K562 (cell line): ENCODE data around the gene PIK3R6. TPM values are rescaled to one million over a fixed set of nuclear protein-coding genes. Genes with fewer than 3 reads are reported as not detected.

Experiments
- ATAC-seq: fragments of 200-7000 bp; cut with Tn5 transposase; 3 replicates; pipeline ENCODE4 v1.9.1; 2020; ENCODE audit warnings: moderate library complexity
- BruUV-seq: library from RNA; stranded (reverse); fragments of 400-500 nt; replicated peaks from 2 replicates; lab custom pipeline; 2021; lab: Mats Ljungman, UMichigan
- CTCF ChIA-PET: fragments of 300-600 bp; formaldehyde crosslinking; extraction: SDS; loops from one replicate; lab custom pipeline; 2021; ENCODE audit warnings: low intra/inter-chr PET ratio; lab: Yijun Ruan, JAX
- POLR2A ChIA-PET: fragments of 300-600, 350-650 bp; sonication (Branson Sonifier 250); formaldehyde crosslinking; extraction: SDS; loops from one replicate; lab custom pipeline; 2021; ENCODE audit warnings: antibody characterized with exemption, inconsistent platforms; lab: Yijun Ruan, JAX
- DNase-seq, 4 experiments: peaks; one replicate each; pipeline versions ENCODE4 v3.0.0 to v3.0.0-alpha.2; 2011 to 2018; ENCODE audit warnings: low spot score in 3 of 4, mixed read lengths in 3 of 4; ENCODE audit errors: extremely low read depth in 1 of 4
- FAIRE-seq: peaks from 2 replicates; lab custom pipeline; 2011; peaks lifted over from hg19 to GRCh38; lab: Jason Lieb, UNC
- H2AFZ ChIP-seq: 2 replicates; pipeline ENCODE4 v1.6.0; 2011; ENCODE audit warnings: low read depth, low read length, control low read depth, inconsistent platforms
- H3K27ac ChIP-seq: fragments of 200-600 bp; 3 replicates; pipeline ENCODE4 v1.8.0; 2011; ENCODE audit warnings: low read depth, mild to moderate bottlenecking, control low read depth, inconsistent platforms, low read length, moderate library complexity, mixed read lengths; ENCODE audit errors: extremely low read depth
- H3K27me3 ChIP-seq, 2 experiments: fragments of 300-600 bp in 1 of 2; 2 replicates in 1 of 2; 3 replicates in 1 of 2; pipeline versions ENCODE4 v1.6.0 to v1.8.0; 2011; ENCODE audit warnings: inconsistent platforms in 2 of 2, low read length in 2 of 2, mild to moderate bottlenecking in 1 of 2, mixed read lengths in 1 of 2, moderate library complexity in 1 of 2; ENCODE audit not compliant: control insufficient read depth in 2 of 2, insufficient read depth in 2 of 2
- H3K36me3 ChIP-seq: fragments of 300-600 bp; 3 replicates; pipeline ENCODE4 v1.8.0; 2011; ENCODE audit warnings: mild to moderate bottlenecking, low read length, inconsistent platforms; ENCODE audit not compliant: control insufficient read depth, insufficient read depth
- H3K4me1 ChIP-seq, 2 experiments: fragments of 200-600 bp in 1 of 2; replicated peaks in 1 of 2; 2 replicates in 1 of 2; 3 replicates in 1 of 2; pipeline versions ENCODE4 v1.5.1 to v1.8.0; 2011; ENCODE audit warnings: inconsistent platforms in 2 of 2, low read length in 2 of 2, mild to moderate bottlenecking in 1 of 2, mixed read lengths in 1 of 2, moderate library complexity in 1 of 2; ENCODE audit not compliant: control insufficient read depth in 2 of 2, insufficient read depth in 2 of 2
- H3K4me2 ChIP-seq: 2 replicates; pipeline ENCODE4 v1.6.1; 2011; ENCODE audit warnings: low read length, control low read depth, inconsistent platforms, mixed read lengths; ENCODE audit not compliant: insufficient read depth
- H3K4me3 ChIP-seq: fragments of 200-600 bp; sonication (generic), shearing (Covaris generic); 2 replicates; pipeline ENCODE4 v1.5.1; 2016; ENCODE audit warnings: control low read depth, inconsistent platforms
- H3K79me2 ChIP-seq: fragments of 200-600 bp; 3 replicates; pipeline ENCODE4 v1.8.0; 2011; ENCODE audit warnings: low read length, inconsistent platforms; ENCODE audit not compliant: control insufficient read depth, insufficient read depth
- H3K9ac ChIP-seq, 2 experiments: 2 replicates each; pipeline versions ENCODE4 v1.6.0 to v1.6.1; 2011; ENCODE audit warnings: low read depth in 2 of 2, low read length in 2 of 2, control low read depth in 1 of 2, inconsistent platforms in 1 of 2, mild to moderate bottlenecking in 1 of 2, mixed read lengths in 1 of 2; ENCODE audit not compliant: insufficient read depth in 1 of 2
- H3K9me1 ChIP-seq: one replicate; pipeline ENCODE4 v1.6.0; 2011; ENCODE audit warnings: inconsistent platforms, mild to moderate bottlenecking, low read length, moderate library complexity; ENCODE audit not compliant: control insufficient read depth, insufficient read depth
- H3K9me3 ChIP-seq: replicated peaks from 2 replicates; pipeline ENCODE4 v1.5.1; 2011; ENCODE audit warnings: low read depth, low read length, inconsistent platforms; ENCODE audit not compliant: control insufficient read depth, insufficient read depth
- H4K20me1 ChIP-seq: replicated peaks from 2 replicates; pipeline ENCODE4 v1.6.1; 2011; ENCODE audit warnings: low read length, inconsistent platforms, mixed read lengths; ENCODE audit not compliant: control insufficient read depth, insufficient read depth
- ARID3B ChIP-seq: fragments of 250-450 bp; sonication (Bioruptor Pico); IDR thresholded peaks from 2 replicates; pipeline ENCODE4 v1.4.0; 2020; ENCODE audit warnings: borderline replicate concordance
- CHCHD3 ChIP-seq: fragments of 250-450 bp; sonication (Bioruptor Pico); IDR thresholded peaks from 2 replicates; pipeline ENCODE4 v2.1.2; 2022; ENCODE audit warnings: mild to moderate bottlenecking
- ELK1 ChIP-seq: sonication (generic); formaldehyde crosslinking; IDR thresholded peaks from 2 replicates; pipeline ENCODE4 v1.8.1; 2022; ENCODE audit warnings: missing genetic modification reagents
- FUS ChIP-seq: fragments of 200-400 bp; formaldehyde crosslinking; optimal IDR thresholded peaks from 2 replicates; pipeline ENCODE3; 2017; ENCODE audit warnings: low read depth, low read length
- GATAD2B ChIP-seq: fragments of 450-650 bp; IDR thresholded peaks from 2 replicates; pipeline ENCODE4 v1.6.1; 2017; ENCODE audit warnings: mild to moderate bottlenecking, borderline replicate concordance
- GTF2B ChIP-seq: IDR thresholded peaks from 2 replicates; pipeline ENCODE4 v1.6.1; 2011; ENCODE audit not compliant: insufficient read length; ENCODE audit errors: extremely low read depth
- HES1 ChIP-seq: fragments of 450-650 bp; IDR thresholded peaks from 2 replicates; pipeline ENCODE4 v1.6.1; 2016; ENCODE audit warnings: low read depth, mild to moderate bottlenecking, moderate library complexity
- KLF1 ChIP-seq: fragments of 450-650 bp; IDR thresholded peaks from 2 replicates; pipeline ENCODE4 v1.6.1; 2016; ENCODE audit warnings: missing genetic modification characterization, missing compliant biosample characterization
- MLLT1 ChIP-seq, 2 experiments: fragments of 450-650 bp; IDR thresholded peaks; 2 replicates each; pipeline ENCODE4 v1.6.1; 2016
- NFE2L1 ChIP-seq: fragments of 450-650 bp; IDR thresholded peaks from 2 replicates; pipeline ENCODE4 v1.6.1; 2016; ENCODE audit warnings: missing genetic modification characterization, low read depth, mild to moderate bottlenecking, missing compliant biosample characterization, moderate library complexity, borderline replicate concordance
- PYGO2 ChIP-seq: fragments of 450-650 bp; IDR thresholded peaks from 2 replicates; pipeline ENCODE4 v1.6.1; 2016; ENCODE audit warnings: mild to moderate bottlenecking, missing genetic modification characterization, moderate library complexity, missing compliant biosample characterization
- SIN3B ChIP-seq: fragments of 450-650 bp; IDR thresholded peaks from 2 replicates; pipeline ENCODE4 v1.6.1; 2017; ENCODE audit warnings: low read depth, mild to moderate bottlenecking, moderate library complexity
- TAF15 ChIP-seq: fragments of 200-400 bp; formaldehyde crosslinking; IDR thresholded peaks from 2 replicates; pipeline ENCODE4 v1.6.1; 2017; ENCODE audit warnings: mild to moderate bottlenecking, low read depth, low read length, moderate library complexity
- ZBTB1 ChIP-seq: sonication (generic); formaldehyde crosslinking; IDR thresholded peaks from 2 replicates; pipeline ENCODE4 v1.8.1; 2023; ENCODE audit warnings: missing genetic modification reagents, low read depth, mild to moderate bottlenecking, borderline replicate concordance
- ZEB2 ChIP-seq: fragments of 450-650 bp; IDR thresholded peaks from 2 replicates; pipeline ENCODE4 v1.6.1; 2016
- ZNF408 ChIP-seq: fragments of 250-450 bp; sonication (Bioruptor Pico); IDR thresholded peaks from 2 replicates; pipeline ENCODE4 v1.4.0; 2020; ENCODE audit warnings: low read depth, mild to moderate bottlenecking, moderate library complexity
- ZNF586 ChIP-seq: fragments of 450-650 bp; formaldehyde crosslinking; conservative IDR thresholded peaks from 2 replicates; pipeline ENCODE4 v1.4.0; 2020; ENCODE audit warnings: mild to moderate bottlenecking, moderate library complexity
- ZNF764 ChIP-seq: fragments of 250-450 bp; sonication (Bioruptor Pico); IDR thresholded peaks from 2 replicates; pipeline ENCODE4 v1.4.0; 2020; ENCODE audit warnings: low read depth, mild to moderate bottlenecking, moderate library complexity
- WGBS: fragments of 100-300 bp; shearing (Covaris generic); methylation state at CpG from one replicate; pipeline ENCODE4 v1.1.6; 2016; ENCODE audit warnings: low coverage, mixed read lengths; ENCODE audit not compliant: insufficient coverage; ENCODE audit errors: missing lambda C conversion rate; 5-methylcytosine and 5-hydroxymethylcytosine counted together
- in situ Hi-C: fragments of 300-500 bp; cut with MboI; formaldehyde crosslinking; loops from 4 replicates; pipeline ENCODE4 v1.15.0; 2018; ENCODE audit warnings: inconsistent platforms, mixed read lengths
- intact Hi-C: fragments of 100-400 bp; cut with micrococcal nuclease; formaldehyde crosslinking; loops from 2 replicates; pipeline ENCODE4 v1.14.2; 2022
- polyA plus RNA-seq, 8 experiments: library from polyadenylated mRNA; depleted of rRNA in 4 of 8; stranded (reverse) in 5 of 8; unstranded in 3 of 8; fragments of >200 nt; fragmentation: Nextera tagmentation in 2 of 8; fragmentation: Illumina TruSeq in 1 of 8; extraction: Ambion mirVana in 2 of 8; extraction: Trizol in 1 of 8; gene quantifications; 2 replicates each; pipeline versions ENCODE4 v1.2.1 to v1.2.3, GENCODE V29; 2011 to 2014; ENCODE audit warnings: inconsistent platforms in 1 of 8, missing spikeins in 1 of 8
- total RNA-seq, 7 experiments: library from RNA; depleted of rRNA in 6 of 7; stranded (reverse); fragments of >200 nt in 6 of 7; fragmentation: Illumina TruSeq in 2 of 7; extraction: Trizol in 2 of 7; gene quantifications; 2 replicates each; pipeline versions ENCODE4 v1.2.1 to v1.2.3, GENCODE V29; 2011 to 2021; ENCODE audit warnings: low replicate concordance in 1 of 7

PIK3R6 gene
- total and polyA plus RNA-seq, 9 of the 15 experiments (the other 6 are each of a cell fraction or from before 2014, with no cell fraction given), result 0.04 TPM; not detected in 8

GRCh38 chr17:8898636-8899035 is 31.2 kb upstream of the PIK3R6 start:
- Histone ChIP-seq H3K9me1 (no peaks in the 10 kb centered on the region), H3K27ac (no peak overlapping the region), H3K4me1 (no peaks in the 10 kb centered on the region; a peak in 2 of 5 replicates), H3K4me3 (no peak overlapping the region), H3K9ac (no peak overlapping the region), H3K36me3 (no peaks in the 10 kb centered on the region), H3K4me2 (no peak overlapping the region), H2AFZ (no peak overlapping the region), H3K79me2 (no peaks in the 10 kb centered on the region), H3K9me3 (no peaks in the 10 kb centered on the region), H4K20me1 (no peaks in the 10 kb centered on the region; the same call in 1 of the 2 replicates), H3K27me3 (peaks cover 2 to 13% of the 10 kb centered on the region in 2 experiments; a peak in 2 of 5 replicates)
- BruUV-seq, result no TSS peak
- DNase-seq (no peak), ATAC-seq (no peak), FAIRE-seq (no peak)
- intact Hi-C loops, result loop anchor here (10.0 kb wide), 2 partner anchors 96 to 154 kb away; partner anchors contain the start of gene CCDC42
- in situ Hi-C loops, result no loop called here
- WGBS, result 1% methylated on average over 6 of the region's 6 CpGs
- ChIA-PET POLR2A (no interaction called here), CTCF (interaction anchor here (0.5 kb wide), 1 partner anchor 41 kb away, joined by 3 read pairs; no protein-coding TSS in a partner anchor)
- no peak for TF ChIP-seq ZBTB1 (CRISPR knock-in tag)
- TF ChIP-seq SIN3B, result no peak
- TF ChIP-seq NFE2L1 (tag), result no peak
- TF ChIP-seq FUS, result no peak
- no peak for TF ChIP-seq ZNF408
- TF ChIP-seq ARID3B (CRISPR knock-in tag), result no peak
- TF ChIP-seq GATAD2B, result no peak
- no peak for TF ChIP-seq MLLT1 (IDR thresholded peaks at IDR 0.05)
- no peak for TF ChIP-seq TAF15
- no peak for TF ChIP-seq CHCHD3 (CRISPR knock-in tag)
- no peak for TF ChIP-seq PYGO2 (tag)
- TF ChIP-seq GTF2B, result no peak
- no peak for TF ChIP-seq HES1
- no peak for TF ChIP-seq ZNF764
- no peak for TF ChIP-seq ZEB2
- TF ChIP-seq KLF1 (tag), result no peak
- TF ChIP-seq ZNF586 (CRISPR knock-in tag), result no peak
- no peak for TF ChIP-seq ELK1 (CRISPR knock-in tag)
